Osteocyte (in vitro differentiated cells): Measurements from ENCODE around the gene USH1C. TPM values are rescaled to one million over a fixed set of nuclear protein-coding genes. Genes with fewer than 3 reads are reported as not detected.

Experiments
- DNase-seq: peaks from one replicate; pipeline ENCODE4 v3.0.0; 2021; ENCODE audit warnings: mixed read lengths; ENCODE audit not compliant: unreplicated experiment; ENCODE audit errors: extremely low spot score
- H3K27ac Mint-ChIP-seq: one replicate; pipeline ENCODE4 v1.8.0; 2021; ENCODE audit warnings: mild to moderate bottlenecking, mixed read lengths; ENCODE audit not compliant: unreplicated experiment
- H3K27me3 Mint-ChIP-seq: one replicate; pipeline ENCODE4 v1.8.0; 2021; ENCODE audit warnings: mixed read lengths; ENCODE audit not compliant: unreplicated experiment
- H3K36me3 Mint-ChIP-seq: one replicate; pipeline ENCODE4 v1.8.0; 2021; ENCODE audit warnings: mixed read lengths; ENCODE audit not compliant: unreplicated experiment
- H3K4me1 Mint-ChIP-seq: one replicate; pipeline ENCODE4 v1.8.0; 2021; ENCODE audit warnings: mixed read lengths; ENCODE audit not compliant: unreplicated experiment
- H3K4me3 Mint-ChIP-seq: one replicate; pipeline ENCODE4 v1.8.0; 2021; ENCODE audit warnings: mild to moderate bottlenecking, moderate library complexity, mixed read lengths; ENCODE audit not compliant: unreplicated experiment
- H3K9me3 Mint-ChIP-seq: one replicate; pipeline ENCODE4 v1.8.0; 2021; ENCODE audit warnings: mixed read lengths; ENCODE audit not compliant: unreplicated experiment
- long read RNA-seq: library from polyadenylated mRNA; unstranded; transcript quantifications from one replicate; pipeline ENCODE4 v2.0.0, GENCODE V29; 2021
- total RNA-seq: library from RNA; stranded (reverse); gene quantifications from 2 replicates; pipeline ENCODE4 v1.2.1, GENCODE V29; 2021
- TF ChIP-seq, protein P1 (sequence below): fragments of 200-600 bp; sonication (generic); IDR thresholded peaks from 2 replicates; pipeline ENCODE4 v1.5.0; 2021; ENCODE audit warnings: antibody characterized with exemption, mild to moderate bottlenecking, moderate library complexity

The USH1C gene
- total RNA-seq = not detected in 2 replicates
- long read RNA-seq = 0 reads

DNA sequence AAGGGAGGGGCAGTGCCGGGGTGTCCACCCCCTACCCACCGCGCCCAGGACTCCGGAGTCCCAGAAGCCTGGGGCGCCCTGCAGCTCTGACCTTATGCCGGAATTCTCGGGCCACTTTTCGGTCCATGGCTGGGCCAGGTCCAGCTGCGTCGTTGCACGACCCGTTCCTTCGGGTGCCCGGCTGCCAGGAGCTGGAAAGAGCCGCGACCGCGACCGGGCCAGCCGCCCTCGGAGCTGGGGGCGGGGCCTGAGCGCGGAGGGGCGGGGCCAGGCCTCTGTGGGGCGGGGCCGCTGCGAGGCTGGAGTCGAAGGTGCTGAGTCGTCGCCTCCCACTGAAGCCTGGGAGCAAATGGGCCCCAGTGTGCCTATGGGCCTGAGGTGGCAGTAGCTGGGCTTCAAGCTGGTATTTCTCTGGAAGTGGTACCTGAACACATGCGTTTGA lies at the start of gene USH1C:
Gene USH1C, minus strand, starts transcription at position 236 of the 442 bp plus-strand sequence. Its CDS starts 109 bp downstream, at position 127.
- Mint-ChIP-seq H3K27ac (no peak within 1 kb of the TSS), H3K9me3 (no peaks in the 10 kb centered on the region)

DNA sequence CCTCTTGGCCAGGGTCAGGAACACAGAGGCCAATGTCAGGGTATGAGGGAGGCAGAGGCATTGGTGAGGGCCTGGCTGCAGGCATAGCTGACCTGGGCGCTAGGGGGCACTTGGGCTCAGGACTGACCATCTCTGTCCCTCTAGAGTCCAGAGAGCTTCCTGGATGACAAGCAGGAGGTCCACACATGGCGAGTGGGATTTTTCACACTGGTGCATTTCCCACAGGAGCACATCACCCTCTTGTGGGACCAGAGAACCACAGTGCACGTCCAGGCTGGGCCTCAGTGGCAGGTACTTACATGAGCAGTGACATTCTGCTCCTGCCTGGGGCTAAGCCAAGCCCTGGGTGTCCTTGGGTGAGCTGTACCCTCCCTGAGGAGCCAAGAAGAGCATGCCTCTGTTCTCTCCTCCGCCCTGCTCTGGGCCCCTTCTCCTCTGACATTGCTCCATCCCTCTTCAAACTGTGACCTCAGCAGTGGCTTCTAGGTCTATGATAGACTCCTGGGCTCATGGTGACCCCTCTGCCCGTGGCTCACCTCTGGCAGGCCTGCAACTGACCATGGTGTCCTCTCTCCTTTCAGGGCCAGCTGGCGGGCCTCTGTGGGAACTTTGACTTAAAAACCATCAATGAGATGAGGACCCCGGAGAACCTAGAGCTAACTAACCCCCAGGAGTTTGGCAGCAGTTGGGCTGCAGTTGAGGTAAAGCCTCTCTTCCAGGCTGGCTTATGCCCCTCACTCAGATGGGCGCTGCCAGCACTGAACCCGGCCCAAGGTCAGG lies 49.4 kb upstream of the USH1C start:
- TF ChIP-seq, protein P1, sequence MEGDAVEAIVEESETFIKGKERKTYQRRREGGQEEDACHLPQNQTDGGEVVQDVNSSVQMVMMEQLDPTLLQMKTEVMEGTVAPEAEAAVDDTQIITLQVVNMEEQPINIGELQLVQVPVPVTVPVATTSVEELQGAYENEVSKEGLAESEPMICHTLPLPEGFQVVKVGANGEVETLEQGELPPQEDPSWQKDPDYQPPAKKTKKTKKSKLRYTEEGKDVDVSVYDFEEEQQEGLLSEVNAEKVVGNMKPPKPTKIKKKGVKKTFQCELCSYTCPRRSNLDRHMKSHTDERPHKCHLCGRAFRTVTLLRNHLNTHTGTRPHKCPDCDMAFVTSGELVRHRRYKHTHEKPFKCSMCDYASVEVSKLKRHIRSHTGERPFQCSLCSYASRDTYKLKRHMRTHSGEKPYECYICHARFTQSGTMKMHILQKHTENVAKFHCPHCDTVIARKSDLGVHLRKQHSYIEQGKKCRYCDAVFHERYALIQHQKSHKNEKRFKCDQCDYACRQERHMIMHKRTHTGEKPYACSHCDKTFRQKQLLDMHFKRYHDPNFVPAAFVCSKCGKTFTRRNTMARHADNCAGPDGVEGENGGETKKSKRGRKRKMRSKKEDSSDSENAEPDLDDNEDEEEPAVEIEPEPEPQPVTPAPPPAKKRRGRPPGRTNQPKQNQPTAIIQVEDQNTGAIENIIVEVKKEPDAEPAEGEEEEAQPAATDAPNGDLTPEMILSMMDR = no peak
- H3K9me3 Mint-ChIP-seq = no peaks in the 10 kb centered on the region
- DNase-seq = peak; percentile 74
- H3K27me3 Mint-ChIP-seq = no peaks in the 10 kb centered on the region
- H3K27ac Mint-ChIP-seq = no peak overlapping the region
- H3K4me3 Mint-ChIP-seq = no peak overlapping the region
- no peaks in the 10 kb centered on the region for H3K36me3 Mint-ChIP-seq
- no peaks in the 10 kb centered on the region for H3K4me1 Mint-ChIP-seq

More for the DNA sequence above, at the start of gene USH1C:
- Mint-ChIP-seq H3K36me3 (no peaks in the 10 kb centered on the region), H3K27me3 (peaks cover 46% of the 10 kb centered on the region), H3K4me3 (no peak within 1 kb of the TSS), H3K4me1 (no peaks in the 10 kb centered on the region)
- TF ChIP-seq, protein P1 = no peak
- no peak for DNase-seq

DNA sequence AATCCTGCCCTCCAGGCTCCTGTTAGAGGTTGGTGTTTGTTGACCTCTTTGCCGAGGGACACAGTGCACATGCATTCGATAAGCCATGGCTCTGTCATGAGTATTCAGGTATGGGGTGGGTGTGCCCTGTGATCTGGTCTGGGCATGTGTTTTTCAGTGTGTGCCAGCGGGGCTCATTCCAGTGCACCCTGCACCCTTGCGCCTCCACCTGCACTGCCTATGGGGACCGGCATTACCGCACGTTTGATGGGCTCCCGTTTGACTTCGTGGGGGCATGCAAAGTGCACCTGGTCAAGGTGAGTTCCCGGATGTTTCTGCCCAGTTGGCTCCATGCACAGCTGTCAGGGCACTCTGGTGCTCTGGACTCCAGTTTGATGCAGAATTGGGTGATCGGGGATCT lies 47.1 kb upstream of the USH1C start:
- Mint-ChIP-seq H3K4me1 (no peaks in the 10 kb centered on the region), H3K36me3 (no peaks in the 10 kb centered on the region), H3K27me3 (peaks cover 5% of the 10 kb centered on the region), H3K9me3 (no peaks in the 10 kb centered on the region), H3K27ac (no peak overlapping the region), H3K4me3 (no peak overlapping the region)
- no peak for DNase-seq
- TF ChIP-seq, protein P1 = no peak

DNA sequence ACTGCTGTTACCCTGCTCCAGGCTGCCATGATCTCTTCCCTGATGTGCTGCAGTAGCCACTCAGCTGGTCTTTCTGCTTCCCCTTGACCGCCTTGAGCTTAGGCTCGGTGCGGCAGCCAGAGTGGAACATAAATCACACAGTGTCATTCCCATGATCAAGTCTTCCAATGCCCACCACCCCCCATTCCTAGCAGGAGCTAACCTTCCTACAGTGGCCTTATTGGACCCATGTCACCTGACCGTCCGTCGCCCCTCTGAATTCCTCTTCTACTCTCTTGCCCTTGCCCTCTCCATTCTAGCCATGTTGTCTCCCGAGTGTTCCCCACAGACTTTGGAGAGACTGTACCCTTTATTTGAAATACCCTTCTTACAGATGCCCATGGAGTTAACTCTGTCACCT lies 46.2 kb upstream of the USH1C start:
- no peak overlapping the region for H3K4me3 Mint-ChIP-seq
- no peak for DNase-seq
- H3K9me3 Mint-ChIP-seq = no peaks in the 10 kb centered on the region
- no peaks in the 10 kb centered on the region for H3K36me3 Mint-ChIP-seq
- no peaks in the 10 kb centered on the region for H3K4me1 Mint-ChIP-seq
- TF ChIP-seq, protein P1 = no peak
- H3K27me3 Mint-ChIP-seq = peaks cover 8% of the 10 kb centered on the region
- H3K27ac Mint-ChIP-seq = no peak overlapping the region

DNA sequence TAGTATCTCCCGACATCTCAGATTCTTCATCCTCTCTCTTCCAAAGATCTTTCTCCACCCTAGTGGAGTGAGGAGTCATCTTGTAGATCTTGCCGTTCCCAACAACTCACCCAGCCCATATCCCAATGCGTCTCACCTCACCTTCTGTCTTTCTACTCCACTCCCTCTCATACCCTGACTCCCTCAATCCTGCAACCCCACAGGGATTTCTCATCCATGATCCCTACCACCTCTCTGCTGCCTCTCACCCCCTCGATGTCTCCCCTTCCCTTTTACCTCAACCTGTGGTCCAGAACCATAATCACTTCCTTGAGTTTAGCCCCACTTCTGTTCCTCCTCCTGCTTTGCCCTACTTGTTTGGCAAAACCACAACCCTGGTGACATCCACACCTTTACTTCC lies 44.5 kb upstream of the USH1C start:
- Mint-ChIP-seq H3K4me1 (no peaks in the 10 kb centered on the region), H3K27me3 (peaks cover 15% of the 10 kb centered on the region), H3K9me3 (no peaks in the 10 kb centered on the region), H3K4me3 (no peak overlapping the region), H3K36me3 (no peaks in the 10 kb centered on the region), H3K27ac (no peak overlapping the region)
- no peak for DNase-seq
- TF ChIP-seq, protein P1 = no peak
